H1 (cell line): ENCODE data around the gene RTKN2. TPM values are rescaled to one million over a fixed set of nuclear protein-coding genes. Genes with fewer than 3 reads are reported as not detected.

Experiments used
- CTCF ChIA-PET: fragments of 300-600 bp; sonication (Branson Sonifier 250); formaldehyde crosslinking; loops from one replicate; lab custom pipeline; 2021; ENCODE audit not compliant: partially characterized antibody; lab: Charles Lee
- POLR2A ChIA-PET: fragments of 300-600 bp; sonication (Branson Sonifier 250); formaldehyde crosslinking; loops from one replicate; lab custom pipeline; 2021; ENCODE audit warnings: inconsistent platforms; ENCODE audit not compliant: partially characterized antibody; lab: Charles Lee
- DNase-seq, 2 experiments: peaks; one replicate each; pipeline versions ENCODE4 v3.0.0 to v3.0.0-alpha.2; 2010 to 2022; ENCODE audit warnings: low spot score in 2 of 2, low read depth in 1 of 2, mixed read lengths in 1 of 2
- FAIRE-seq: peaks from 2 replicates; lab custom pipeline; 2011; peaks lifted over from hg19 to GRCh38; lab: Jason Lieb, UNC
- H2AFZ ChIP-seq: 2 replicates; pipeline ENCODE4 v1.8.1; 2012; ENCODE audit warnings: low read length, inconsistent platforms
- H2AK5ac ChIP-seq: 2 replicates; pipeline ENCODE4 v1.6.1; 2013; ENCODE audit warnings: low read depth, low read length
- H2BK120ac ChIP-seq: replicated peaks from 2 replicates; pipeline ENCODE3; 2013; ENCODE audit warnings: low read depth, low read length, inconsistent platforms
- H2BK12ac ChIP-seq: 2 replicates; pipeline ENCODE4 v1.6.1; 2013; ENCODE audit warnings: low read depth, low read length
- H2BK15ac ChIP-seq: 2 replicates; pipeline ENCODE4 v1.6.1; 2013; ENCODE audit warnings: low read length
- H2BK20ac ChIP-seq: 2 replicates; pipeline ENCODE4 v1.6.1; 2013; ENCODE audit warnings: low read length
- H2BK5ac ChIP-seq: 2 replicates; pipeline ENCODE4 v1.6.1; 2013; ENCODE audit warnings: low read depth, low read length
- H3K14ac ChIP-seq: 2 replicates; pipeline ENCODE4 v1.6.1; 2013; ENCODE audit warnings: inconsistent platforms; ENCODE audit not compliant: insufficient read length
- H3K18ac ChIP-seq: 2 replicates; pipeline ENCODE4 v1.6.1; 2013; ENCODE audit warnings: low read length; ENCODE audit errors: extremely low read depth
- H3K23ac ChIP-seq: 2 replicates; pipeline ENCODE4 v1.6.1; 2013; ENCODE audit warnings: inconsistent platforms; ENCODE audit not compliant: insufficient read length
- H3K23me2 ChIP-seq: 2 replicates; pipeline ENCODE4 v1.6.1; 2013; ENCODE audit warnings: low read depth, low read length
- H3K27ac ChIP-seq: 2 replicates; pipeline ENCODE4 v1.6.1; 2011; ENCODE audit warnings: low read depth, low read length, inconsistent platforms
- H3K27me3 ChIP-seq, 4 experiments: replicated peaks in 1 of 4; 1 replicate in 1 of 4; 2 replicates in 3 of 4; pipeline versions ENCODE4 v1.6.1 to v1.8.1; 2011 to 2013; ENCODE audit warnings: low read length in 3 of 4, mild to moderate bottlenecking in 3 of 4, inconsistent platforms in 2 of 4, mixed read lengths in 2 of 4, moderate library complexity in 1 of 4; ENCODE audit not compliant: control insufficient read depth in 3 of 4, insufficient read depth in 3 of 4; ENCODE audit errors: extremely low read depth in 1 of 4
- H3K36me3 ChIP-seq, 4 experiments: 2 replicates each; pipeline versions ENCODE4 v1.6.1 to v1.8.1; 2011 to 2013; ENCODE audit warnings: mild to moderate bottlenecking in 4 of 4, low read length in 3 of 4, moderate library complexity in 2 of 4, control low read depth in 1 of 4, inconsistent platforms in 1 of 4; ENCODE audit not compliant: insufficient read depth in 4 of 4, control insufficient read depth in 2 of 4
- H3K4ac ChIP-seq: replicated peaks from 2 replicates; pipeline ENCODE3; 2013; ENCODE audit warnings: low read length, low read depth, mixed read lengths, inconsistent platforms; ENCODE audit not compliant: insufficient read length
- H3K4me1 ChIP-seq, 4 experiments: replicated peaks in 1 of 4; 1 replicate in 1 of 4; 2 replicates in 3 of 4; pipeline versions ENCODE4 v1.6.1 to v1.8.1; 2011 to 2013; ENCODE audit warnings: low read length in 3 of 4, inconsistent platforms in 2 of 4, mixed read lengths in 1 of 4; ENCODE audit not compliant: insufficient read depth in 4 of 4, control insufficient read depth in 3 of 4
- H3K4me2 ChIP-seq, 2 experiments: 2 replicates each; pipeline versions ENCODE4 v1.6.1 to v1.8.1; 2011 to 2013; ENCODE audit warnings: low read depth in 2 of 2, low read length in 2 of 2, control low read depth in 1 of 2, inconsistent platforms in 1 of 2, mild to moderate bottlenecking in 1 of 2; ENCODE audit not compliant: insufficient read depth in 1 of 2
- H3K4me3 ChIP-seq, 4 experiments: fragments of 200-600, 300-600 bp in 1 of 4; sonication (generic), shearing (Covaris generic), sonication (Bioruptor Twin) in 1 of 4; 2 replicates each; pipeline versions ENCODE4 v1.5.1 to v1.8.1; 2011 to 2016; ENCODE audit warnings: low read length in 4 of 4, low read depth in 3 of 4, control low read depth in 2 of 4, inconsistent platforms in 2 of 4, mild to moderate bottlenecking in 2 of 4, mixed read lengths in 1 of 4, moderate library complexity in 1 of 4; ENCODE audit not compliant: insufficient read depth in 2 of 4; ENCODE audit errors: extremely low read depth in 1 of 4
- H3K56ac ChIP-seq: replicated peaks from 2 replicates; pipeline ENCODE3; 2013; ENCODE audit warnings: low read depth, mild to moderate bottlenecking, mixed read lengths, low read length, inconsistent platforms; ENCODE audit not compliant: insufficient read length
- H3K79me1 ChIP-seq: 2 replicates; pipeline ENCODE4 v1.6.1; 2013; ENCODE audit warnings: low read depth, low read length, control low read depth
- H3K79me2 ChIP-seq, 2 experiments: 2 replicates each; pipeline versions ENCODE4 v1.6.1 to v1.8.1; 2012 to 2013; ENCODE audit warnings: low read length in 2 of 2, mild to moderate bottlenecking in 2 of 2, inconsistent platforms in 1 of 2; ENCODE audit not compliant: insufficient read depth in 2 of 2, control insufficient read depth in 1 of 2
- H3K9ac ChIP-seq, 4 experiments: replicated peaks in 1 of 4; 1 replicate in 1 of 4; 2 replicates in 3 of 4; pipeline versions ENCODE4 v1.6.1 to v1.8.1; 2011 to 2013; ENCODE audit warnings: low read depth in 3 of 4, low read length in 3 of 4, control low read depth in 2 of 4, mild to moderate bottlenecking in 2 of 4, moderate library complexity in 2 of 4, inconsistent platforms in 1 of 4; ENCODE audit errors: extremely low read depth in 1 of 4
- H3K9me3 ChIP-seq, 2 experiments: 2 replicates each; pipeline versions ENCODE4 v1.6.1 to v1.8.1; 2012 to 2013; ENCODE audit warnings: mild to moderate bottlenecking in 2 of 2, moderate library complexity in 2 of 2, control low read depth in 1 of 2, inconsistent platforms in 1 of 2, low read depth in 1 of 2, low read length in 1 of 2, mixed read lengths in 1 of 2; ENCODE audit not compliant: insufficient read depth in 2 of 2
- H4K20me1 ChIP-seq, 2 experiments: replicated peaks in 1 of 2; 2 replicates each; pipeline versions ENCODE3 to v1.8.1; 2011 to 2013; ENCODE audit warnings: inconsistent platforms in 2 of 2, low read length in 2 of 2, mild to moderate bottlenecking in 1 of 2; ENCODE audit not compliant: insufficient read depth in 2 of 2, control insufficient read depth in 1 of 2
- H4K5ac ChIP-seq: 2 replicates; pipeline ENCODE4 v1.6.1; 2013; ENCODE audit warnings: low read length, low read depth, mixed read lengths, inconsistent platforms; ENCODE audit not compliant: insufficient read length
- H4K8ac ChIP-seq: 2 replicates; pipeline ENCODE4 v1.8.0; 2013; ENCODE audit warnings: mild to moderate bottlenecking, moderate library complexity, low read length, inconsistent platforms; ENCODE audit not compliant: insufficient read depth; ENCODE audit errors: extremely low read depth
- H4K91ac ChIP-seq: replicated peaks from 2 replicates; pipeline ENCODE3; 2013; ENCODE audit warnings: low read length, mixed read lengths, inconsistent platforms; ENCODE audit not compliant: insufficient read length
- BCL11A ChIP-seq, 2 experiments: IDR thresholded peaks; one replicate each; pipeline ENCODE4 v1.6.1; 2011; ENCODE audit warnings: low read depth in 2 of 2, low read length in 2 of 2, mild to moderate bottlenecking in 2 of 2
- KDM1A ChIP-seq: fragments of 200-600, 300-600 bp; sonication (generic); IDR thresholded peaks from 2 replicates; pipeline ENCODE4 v1.7.1; 2016; ENCODE audit warnings: mild to moderate bottlenecking, low read length, borderline replicate concordance
- PHF8 ChIP-seq: fragments of 200-600 bp; sonication (generic); conservative IDR thresholded peaks from 2 replicates; pipeline ENCODE4 v1.7.1; 2012; ENCODE audit warnings: low read depth, mild to moderate bottlenecking, inconsistent platforms, low read length, moderate library complexity
- POU5F1 ChIP-seq: IDR thresholded peaks from 2 replicates; pipeline ENCODE4 v1.6.1; 2011; ENCODE audit warnings: low read depth, mild to moderate bottlenecking, low read length, moderate library complexity
- RAD21 ChIP-seq, 2 experiments: IDR thresholded peaks in 1 of 2; conservative IDR thresholded peaks in 1 of 2; 2 replicates each; pipeline ENCODE4 v1.6.1; 2011; ENCODE audit warnings: low read depth in 2 of 2, low read length in 2 of 2, improper control_type of control experiment in 1 of 2, inconsistent platforms in 1 of 2, mild to moderate bottlenecking in 1 of 2, moderate library complexity in 1 of 2
- SAP30 ChIP-seq: fragments of 300-600 bp; sonication (generic); IDR thresholded peaks from 2 replicates; pipeline ENCODE4 v1.7.1; 2012; ENCODE audit warnings: low read length, moderate library complexity, mild to moderate bottlenecking, inconsistent platforms; ENCODE audit not compliant: insufficient read depth, insufficient replicate concordance
- SP2 ChIP-seq: IDR thresholded peaks from 2 replicates; pipeline ENCODE4 v1.6.1; 2012; ENCODE audit warnings: mild to moderate bottlenecking, low read length, inconsistent platforms
- TCF12 ChIP-seq: IDR thresholded peaks from 2 replicates; pipeline ENCODE4 v1.6.1; 2011; ENCODE audit warnings: low read depth, mild to moderate bottlenecking, low read length
- WGBS, 2 experiments: shearing (Covaris generic) in 1 of 2; methylation state at CpG; one replicate each; pipeline versions ENCODE4 v1.1.6 to v1.1.7; 2013 to 2015; ENCODE audit warnings: low lambda C conversion rate in 2 of 2, mixed read lengths in 2 of 2, inconsistent platforms in 1 of 2, low coverage in 1 of 2, missing lambda C conversion rate in 1 of 2; ENCODE audit not compliant: insufficient replicate concordance in 2 of 2, insufficient coverage in 1 of 2, insufficient read length in 1 of 2; ENCODE audit errors: extremely low coverage in 1 of 2, missing lambda C conversion rate in 1 of 2; 5-methylcytosine and 5-hydroxymethylcytosine counted together
- long read RNA-seq, 2 experiments: library from RNA in 1 of 2; library from capped mRNA in 1 of 2; stranded (forward); transcript quantifications; one replicate each; pipeline ENCODE4 v2.0.0, GENCODE V29; 2021; ENCODE audit warnings: inconsistent platforms in 1 of 2
- polyA minus RNA-seq, 3 experiments: library from RNA; depleted of rRNA, polyadenylated mRNA; stranded (reverse); fragments of >200 nt; gene quantifications; 1 replicate in 2 of 3; 2 replicates in 1 of 3; pipeline ENCODE4 v1.2.3, GENCODE V29; 2011
- polyA plus RNA-seq, 7 experiments: library from polyadenylated mRNA; depleted of rRNA in 3 of 7; stranded (reverse) in 5 of 7; unstranded in 2 of 7; fragments of >200 nt in 5 of 7; fragments of 200-250 nt in 2 of 7; gene quantifications; 1 replicate in 5 of 7; 2 replicates in 1 of 7; 4 replicates in 1 of 7; pipeline versions ENCODE4 v1.2.1 to v1.2.3, GENCODE V29; 2011 to 2013; ENCODE audit warnings: missing spikeins in 2 of 7, mixed read lengths in 2 of 7
- total RNA-seq: library from RNA; stranded (reverse); fragmentation: NEBNext Ultra II Directional; extraction: Animal tissue kit (Norgen Biotek cat#: 25700); gene quantifications from 2 replicates; pipeline ENCODE4 v1.2.1, GENCODE V29; 2021

RTKN2 gene
- total RNA-seq (22.1 and 24.6 TPM in 2 replicates), polyA plus RNA-seq (2011; rRNA removed) (2.8 and 5.1 TPM in 2 replicates), polyA minus RNA-seq (2011; rRNA and poly(A)+ RNA removed) (9.6 and 13.3 TPM in 2 replicates)
- polyA plus RNA-seq (2011; cell fraction: cytosol; rRNA removed), result 6.3 TPM
- 2.7 TPM for polyA plus RNA-seq (2011; cell fraction: nucleus; rRNA removed)
- 5.1 to 13.4 TPM (median 6.4 TPM) in 4 replicates for polyA plus RNA-seq (2012, experiment 1 of 2)
- polyA plus RNA-seq (2012, experiment 2 of 2), result 2.2 TPM
- 14.9 TPM for polyA plus RNA-seq (2013, experiment 1 of 2)
- 12.7 TPM for polyA plus RNA-seq (2013, experiment 2 of 2)
- polyA minus RNA-seq (2011; cell fraction: cytosol; rRNA and poly(A)+ RNA removed), result 8.1 TPM
- polyA minus RNA-seq (2011; cell fraction: nucleus; rRNA and poly(A)+ RNA removed), result 28.1 TPM
- long read RNA-seq, experiment 1, transcript RTKN2-203 (5 exons, 2,076 nt), result major isoform, 7 of 27 reads
- long read RNA-seq, experiment 1, partial matches to known transcripts, result 2 of 27 reads
- long read RNA-seq, experiment 1, other reads (novel, unspliced or antisense), result 18 of 27 reads
- long read RNA-seq, experiment 2, full-length matches to known transcripts, result 17 of 26 reads
- long read RNA-seq, experiment 2, partial matches to known transcripts, result 5 of 26 reads
- long read RNA-seq, experiment 2, other reads (novel, unspliced or antisense), result 4 of 26 reads

- CTCF ChIA-PET, result no interaction called here
- TF ChIP-seq RAD21 (IDR thresholded peaks at IDR 0.05 in 1 of 2, conservative IDR thresholded peaks at IDR 0.05 in 1 of 2; ENCODE audit: low read depth in 2 of 2, low read length in 2 of 2), result no peak; a peak in 1 of 4 replicates
- TF ChIP-seq KDM1A, result 0 out of 2 replicates have a peak, but pooled peaks have one; percentile 17
- TF ChIP-seq PHF8, result peak; percentile 75
- TF ChIP-seq SAP30, result no peak
- TF ChIP-seq POU5F1, result no peak
- peak; percentile 40; the same call in 1 of the 2 replicates for TF ChIP-seq TCF12
- no peak for TF ChIP-seq BCL11A (IDR thresholded peaks at IDR 0.05; ENCODE audit: low read depth in 2 of 2, low read length in 2 of 2)
- no peak for TF ChIP-seq SP2
Measured at GRCh38 chr10:62268399-62269114, at the start of gene RTKN2. Gene RTKN2 (minus strand): TSS chr10:62268844. CDS start chr10:62268610, 234 bp downstream.

More at GRCh38 chr10:62268399-62269114, at the start of gene RTKN2:
- H4K5ac ChIP-seq, result peak within 1 kb of the TSS; percentile 79
- no peak within 1 kb of the TSS for H2AK5ac ChIP-seq
- no peak within 1 kb of the TSS for H3K56ac ChIP-seq
- H4K8ac ChIP-seq, result peak within 1 kb of the TSS; percentile 96
- no peak within 1 kb of the TSS for H3K4ac ChIP-seq
- H3K18ac ChIP-seq, result peak within 1 kb of the TSS; percentile 64; the same call in 1 of the 2 replicates
- no peaks in the 10 kb centered on the region; a peak in 1 of 8 replicates for H3K36me3 ChIP-seq
- POLR2A ChIA-PET, result interaction anchor here (0.6 to 1.2 kb wide), 3 partner anchors 10 to 207 kb away, joined by 3 read pairs; no protein-coding TSS in a partner anchor
- no peak within 1 kb of the TSS for H4K91ac ChIP-seq
- H2BK120ac ChIP-seq, result no peak within 1 kb of the TSS
- H3K27ac ChIP-seq, result peak within 1 kb of the TSS; percentile 71
- no peak within 1 kb of the TSS for H2BK15ac ChIP-seq
- peaks cover 3% of the 10 kb centered on the region; the same call in 1 of the 2 replicates for H3K79me1 ChIP-seq
- no peak within 1 kb of the TSS for H2BK12ac ChIP-seq
- H3K27me3 ChIP-seq, result no peaks in the 10 kb centered on the region; a peak in 1 of 7 replicates
- WGBS, 2 experiments, result 3% methylated on average over 52 of the region's 63 CpGs; no CpG with 5 or more reads in 1 of the 2 experiments
- peaks cover 4% of the 10 kb centered on the region for H3K23me2 ChIP-seq
- peak within 1 kb of the TSS; percentile 43 to 79 (median 64) for H3K9ac ChIP-seq
- peak within 1 kb of the TSS; percentile 96 for H2AFZ ChIP-seq
- no peak within 1 kb of the TSS for H2BK20ac ChIP-seq
- FAIRE-seq (no peak), DNase-seq (peak; percentile 93 to 97)
- H3K4me3 ChIP-seq, result peak within 1 kb of the TSS; percentile 73 to 94 (median 84)
- H3K4me1 ChIP-seq, result peaks cover 0 to 4% (median 2%) of the 10 kb centered on the region in 4 experiments; a peak in 3 of 7 replicates
- no peak within 1 kb of the TSS for H3K23ac ChIP-seq
- no peaks in the 10 kb centered on the region for H3K9me3 ChIP-seq
- no peak within 1 kb of the TSS for H3K14ac ChIP-seq
- H2BK5ac ChIP-seq, result peak within 1 kb of the TSS; percentile 71; the same call in 1 of the 2 replicates
- H3K4me2 ChIP-seq, result peak within 1 kb of the TSS; percentile 82 to 88
- no peaks in the 10 kb centered on the region for H4K20me1 ChIP-seq
- H3K79me2 ChIP-seq, result peaks cover 4 to 41% of the 10 kb centered on the region in 2 experiments; a peak in 3 of 4 replicates
